H9 (cell line): ENCODE data around the gene ENTR1. TPM values are rescaled to one million over a fixed set of nuclear protein-coding genes. Genes with fewer than 3 reads are reported as not detected.
A peak's percentile ranks its signal among the peaks of the same experiment; 100 is the strongest.

Experiments used
- DNase-seq: peaks from one replicate; pipeline ENCODE4 v3.0.0-alpha.2; 2017
- H2AFZ ChIP-seq: one replicate; pipeline ENCODE4 v1.6.1; 2013; ENCODE audit warnings: mild to moderate bottlenecking, low read length, control low read depth, moderate library complexity
- H2AK5ac ChIP-seq: 2 replicates; pipeline ENCODE4 v1.6.1; 2013; ENCODE audit warnings: low read length, control low read depth, mixed read lengths; ENCODE audit not compliant: insufficient read length
- H2BK120ac ChIP-seq: one replicate; pipeline ENCODE4 v1.6.1; 2013; ENCODE audit warnings: low read depth, mild to moderate bottlenecking, low read length, control low read depth, inconsistent platforms; ENCODE audit not compliant: poor library complexity, severe bottlenecking
- H2BK12ac ChIP-seq: 2 replicates; pipeline ENCODE4 v1.6.1; 2013; ENCODE audit warnings: low read length, control low read depth, mixed read lengths, low read depth; ENCODE audit not compliant: insufficient read length
- H2BK15ac ChIP-seq: 2 replicates; pipeline ENCODE4 v1.6.1; 2013; ENCODE audit warnings: low read depth, low read length, control low read depth
- H2BK20ac ChIP-seq: one replicate; pipeline ENCODE4 v1.6.1; 2013; ENCODE audit warnings: low read depth, mild to moderate bottlenecking, low read length, control low read depth, inconsistent platforms; ENCODE audit not compliant: poor library complexity, severe bottlenecking
- H2BK5ac ChIP-seq: 2 replicates; pipeline ENCODE4 v1.6.1; 2013; ENCODE audit warnings: low read length, control low read depth, mixed read lengths; ENCODE audit not compliant: insufficient read length
- H3K14ac ChIP-seq: 2 replicates; pipeline ENCODE4 v1.6.1; 2013; ENCODE audit warnings: low read length, control low read depth; ENCODE audit not compliant: insufficient read depth
- H3K18ac ChIP-seq: 2 replicates; pipeline ENCODE4 v1.6.1; 2013; ENCODE audit warnings: low read depth, mild to moderate bottlenecking, mixed read lengths, low read length, control low read depth; ENCODE audit not compliant: insufficient read length
- H3K23ac ChIP-seq: 2 replicates; pipeline ENCODE4 v1.6.1; 2013; ENCODE audit warnings: low read length, control low read depth, mixed read lengths, low read depth; ENCODE audit not compliant: insufficient read length
- H3K23me2 ChIP-seq: 2 replicates; pipeline ENCODE4 v1.6.1; 2013; ENCODE audit warnings: low read depth, mild to moderate bottlenecking, mixed read lengths, low read length, control low read depth; ENCODE audit not compliant: insufficient read length, poor library complexity, severe bottlenecking
- H3K27ac ChIP-seq: 2 replicates; pipeline ENCODE4 v1.5.1; 2013; ENCODE audit warnings: low read length, control low read depth, mixed read lengths, low read depth; ENCODE audit not compliant: insufficient read length
- H3K27me3 ChIP-seq: 2 replicates; pipeline ENCODE4 v1.6.1; 2013; ENCODE audit warnings: low read length, control low read depth, inconsistent platforms; ENCODE audit not compliant: insufficient read depth
- H3K4ac ChIP-seq: 2 replicates; pipeline ENCODE4 v1.6.1; 2013; ENCODE audit warnings: low read depth, mild to moderate bottlenecking, control low read depth, inconsistent platforms, low read length, moderate library complexity
- H3K4me1 ChIP-seq: 2 replicates; pipeline ENCODE4 v1.6.1; 2013; ENCODE audit warnings: low read length, control low read depth, inconsistent platforms; ENCODE audit not compliant: insufficient read depth
- H3K4me2 ChIP-seq: 2 replicates; pipeline ENCODE4 v1.6.1; 2013; ENCODE audit warnings: low read length, control low read depth, mixed read lengths; ENCODE audit not compliant: insufficient read length, insufficient read depth
- H3K56ac ChIP-seq: 2 replicates; pipeline ENCODE4 v1.6.1; 2013; ENCODE audit warnings: low read depth, mild to moderate bottlenecking, mixed read lengths, low read length, control low read depth; ENCODE audit not compliant: insufficient read length
- H3K79me1 ChIP-seq: 2 replicates; pipeline ENCODE4 v1.6.1; 2013; ENCODE audit warnings: low read depth, mild to moderate bottlenecking, moderate library complexity, low read length, control low read depth, inconsistent platforms; ENCODE audit not compliant: insufficient read depth, poor library complexity, severe bottlenecking
- H3K79me2 ChIP-seq: 2 replicates; pipeline ENCODE4 v1.6.1; 2013; ENCODE audit warnings: low read length, control low read depth, inconsistent platforms; ENCODE audit not compliant: insufficient read depth
- H3K9ac ChIP-seq: 2 replicates; pipeline ENCODE4 v1.6.1; 2013; ENCODE audit warnings: low read length, control low read depth, mixed read lengths; ENCODE audit not compliant: insufficient read length; ENCODE audit errors: extremely low read depth
- H3K9me3 ChIP-seq: one replicate; pipeline ENCODE4 v1.6.1; 2013; ENCODE audit warnings: low read depth, low read length, inconsistent platforms; ENCODE audit not compliant: control insufficient read depth
- H3T11ph ChIP-seq: one replicate; pipeline ENCODE4 v1.6.1; 2013; ENCODE audit warnings: mild to moderate bottlenecking, low read length, control low read depth, inconsistent platforms
- H4K20me1 ChIP-seq: one replicate; pipeline ENCODE4 v1.6.1; 2013; ENCODE audit not compliant: control insufficient read depth, insufficient read length, insufficient read depth
- H4K5ac ChIP-seq: 2 replicates; pipeline ENCODE4 v1.6.1; 2013; ENCODE audit warnings: low read depth, mild to moderate bottlenecking, mixed read lengths, low read length, control low read depth; ENCODE audit not compliant: insufficient read length
- H4K8ac ChIP-seq: replicated peaks from 2 replicates; pipeline ENCODE4 v1.6.1; 2013; ENCODE audit warnings: low read length, control low read depth, mixed read lengths, low read depth; ENCODE audit not compliant: insufficient read length
- H4K91ac ChIP-seq: 2 replicates; pipeline ENCODE4 v1.6.1; 2013; ENCODE audit warnings: low read depth, mild to moderate bottlenecking, moderate library complexity, mixed read lengths, low read length, control low read depth; ENCODE audit not compliant: insufficient read length
- H3K27ac Mint-ChIP-seq, 3 experiments: 2 replicates in 2 of 3; 3 replicates in 1 of 3; pipeline ENCODE4 v1.8.0; 2020 to 2021; ENCODE audit warnings: mixed read lengths in 3 of 3, mild to moderate bottlenecking in 1 of 3, moderate library complexity in 1 of 3
- H3K27me3 Mint-ChIP-seq: 2 replicates; pipeline ENCODE4 v1.8.0; 2021; ENCODE audit warnings: low read depth, mild to moderate bottlenecking, moderate library complexity, mixed read lengths
- H3K36me3 Mint-ChIP-seq, 3 experiments: 2 replicates in 2 of 3; 3 replicates in 1 of 3; pipeline ENCODE4 v1.8.0; 2020 to 2021; ENCODE audit warnings: low read depth in 3 of 3, mixed read lengths in 3 of 3; ENCODE audit not compliant: insufficient read depth in 1 of 3
- H3K4me1 Mint-ChIP-seq, 2 experiments: 2 replicates each; pipeline ENCODE4 v1.8.0; 2020; ENCODE audit warnings: mixed read lengths in 2 of 2
- H3K4me3 Mint-ChIP-seq, 2 experiments: 2 replicates in 1 of 2; 3 replicates in 1 of 2; pipeline ENCODE4 v1.8.0; 2020 to 2021; ENCODE audit warnings: mild to moderate bottlenecking in 2 of 2, mixed read lengths in 2 of 2, moderate library complexity in 1 of 2
- H3K9me3 Mint-ChIP-seq, 2 experiments: 2 replicates in 1 of 2; 3 replicates in 1 of 2; pipeline ENCODE4 v1.8.0; 2020; ENCODE audit warnings: mild to moderate bottlenecking in 2 of 2, mixed read lengths in 2 of 2, moderate library complexity in 1 of 2
- CTCF ChIP-seq: fragments of 200-600 bp; sonication (generic); conservative IDR thresholded peaks from 3 replicates; pipeline ENCODE4 v1.8.0; 2021; ENCODE audit warnings: antibody characterized with exemption, mild to moderate bottlenecking
- WGBS: extraction: QIAGEN DNeasy Blood & Tissue Kit; methylation state at CpG from one replicate; pipeline ENCODE4 v1.1.7; 2013; ENCODE audit warnings: missing lambda C conversion rate, low lambda C conversion rate, mixed read lengths; ENCODE audit not compliant: insufficient read length; ENCODE audit errors: extremely low coverage; 5-methylcytosine and 5-hydroxymethylcytosine counted together
- total RNA-seq: library from RNA; stranded (reverse); gene quantifications from 2 replicates; pipeline ENCODE4 v1.2.1, GENCODE V29; 2021

The ENTR1 gene
- total RNA-seq, 1 experiment from 2014 or later: 108 TPM

GRCh38 chr9:136412962-136413361 is 2.5 kb upstream of the ENTR1 start:
- peaks cover 3% of the 10 kb centered on the region; the same call in 1 of the 2 replicates for H3K27me3 Mint-ChIP-seq
- no peak for DNase-seq
- Histone ChIP-seq H4K8ac (no peak overlapping the region), H3K9me3 (no peaks in the 10 kb centered on the region), H3K23me2 (peaks cover 15% of the 10 kb centered on the region), H3K9ac (no peak overlapping the region), H2AK5ac (no peak overlapping the region), H2BK120ac (no peak overlapping the region), H2BK20ac (no peak overlapping the region), H3K4me2 (no peak overlapping the region), H4K91ac (no peak overlapping the region), H3K27me3 (no peaks in the 10 kb centered on the region), H3K56ac (no peak overlapping the region), H3K18ac (no peak overlapping the region), H2AFZ (no peak overlapping the region), H3K27ac (no peak overlapping the region), H2BK12ac (no peak overlapping the region), H3K14ac (no peak overlapping the region), H3T11ph (no peak overlapping the region), H2BK15ac (no peak overlapping the region), H3K4me1 (no peaks in the 10 kb centered on the region), H3K79me2 (peaks cover 14% of the 10 kb centered on the region; the same call in 1 of the 2 replicates), H3K79me1 (peaks cover 19% of the 10 kb centered on the region), H3K4ac (no peak overlapping the region), H2BK5ac (no peak overlapping the region), H4K20me1 (no peaks in the 10 kb centered on the region), H4K5ac (no peak overlapping the region), H3K23ac (no peak overlapping the region)
- H3K4me3 Mint-ChIP-seq: peak overlapping the region in 1 of 2 experiments; percentile 40; a peak in 2 of 5 replicates
- peaks cover 22 to 25% of the 10 kb centered on the region in 2 experiments for H3K4me1 Mint-ChIP-seq
- peak overlapping the region in 2 of 3 experiments; percentile 73 to 79; a peak in 3 of 7 replicates for H3K27ac Mint-ChIP-seq
- no CpG with 5 or more reads among the region's 9 CpGs for WGBS
- no peak for TF ChIP-seq CTCF
- H3K36me3 Mint-ChIP-seq: peaks cover 46 to 75% (median 60%) of the 10 kb centered on the region in 3 experiments
- H3K9me3 Mint-ChIP-seq: no peaks in the 10 kb centered on the region
